Hematopoietic multipotent progenitor cell treated with erythropoietin and hydrocortisone succinate and interleukin-3 and kit ligand, for 6 days (in vitro differentiated cells): Measurements from ENCODE around the gene SPO11.

ENCODE experiments used
- DNase-seq: peaks from one replicate; pipeline ENCODE4 v3.0.0-alpha.2; 2015

SPO11 gene

DNA sequence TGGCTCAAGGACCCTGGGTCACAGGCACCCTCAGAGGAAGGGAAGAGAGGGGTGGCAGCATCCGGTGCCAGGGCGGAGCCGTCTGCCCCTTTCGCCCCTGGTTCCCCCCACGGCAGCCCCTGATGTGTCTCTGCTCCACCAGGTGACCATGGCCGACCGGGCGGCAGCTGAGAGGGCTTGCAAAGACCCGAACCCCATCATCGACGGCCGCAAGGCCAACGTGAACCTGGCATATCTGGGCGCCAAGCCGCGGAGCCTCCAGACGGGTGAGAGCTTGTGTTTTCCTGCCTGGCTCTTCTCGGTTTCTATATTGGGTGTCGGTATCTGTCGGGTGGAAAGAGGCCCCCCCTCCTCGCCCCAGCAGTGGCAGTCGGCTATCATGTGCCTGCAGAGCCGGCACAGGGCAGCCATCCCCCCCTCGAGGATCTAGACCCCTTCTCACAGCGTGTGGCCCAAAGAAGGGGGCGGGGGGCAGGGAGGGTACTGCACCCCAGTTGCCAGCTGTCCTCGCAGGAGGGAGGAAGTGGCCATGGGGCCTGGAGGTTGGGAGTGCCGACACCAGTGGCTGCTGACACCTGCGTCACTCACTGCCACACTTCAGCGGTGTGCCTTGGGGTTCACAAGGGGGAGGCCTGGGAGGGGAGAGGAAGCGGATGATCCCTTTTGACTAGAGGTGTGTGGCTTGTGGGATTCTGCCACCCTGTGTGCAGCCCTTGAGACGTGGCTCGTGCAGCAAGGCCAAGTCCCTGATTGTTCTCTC is 63.1 kb downstream of the SPO11 start:
- DNase-seq = peak; percentile 65
